ENCODE results near the gene MAP7.
"Not testable (repeated sequence)": the region's sequence is repeated elsewhere in the genome, so short reads cannot be mapped to it uniquely, and the experiment has no call there.

MAP7 gene

DNA sequence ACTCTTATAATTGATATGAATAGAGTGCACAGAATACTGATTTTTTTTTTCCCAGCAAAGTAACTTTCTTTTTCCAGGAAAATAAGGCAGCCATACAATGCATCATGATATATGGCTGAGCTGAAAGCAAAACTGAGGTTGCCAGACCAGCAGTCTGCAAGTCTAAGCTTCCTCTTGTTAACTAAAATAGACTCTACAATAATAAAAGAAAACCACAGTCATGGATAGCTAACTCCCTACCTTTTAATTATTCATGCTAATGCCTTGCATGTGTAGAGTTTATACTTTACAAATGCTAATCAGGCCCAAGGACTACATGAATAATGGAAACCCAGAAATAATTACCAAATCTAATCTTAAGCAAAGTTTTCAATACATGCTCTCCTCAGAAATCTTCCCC, 47.4 kb downstream of the MAP7 start:
- Histone ChIP-seq H3K4me1 (ENCODE audit: control insufficient read depth, insufficient read depth, low read length) (peaks cover 60% of the 10 kb centered on the region), H3K9me3 (ENCODE audit: control insufficient read depth, insufficient read depth, low read depth, low read length) (no peaks in the 10 kb centered on the region), H3K9ac (ENCODE audit: low read length) (no peak overlapping the region)

GRCh38 chr6:136501514-136501913, 48.7 kb downstream of the MAP7 start:
- Histone ChIP-seq H3K4me1 (ENCODE audit: control insufficient read depth, insufficient read depth, low read length) (peaks cover 52% of the 10 kb centered on the region), H3K9me3 (ENCODE audit: control insufficient read depth, insufficient read depth, low read depth, low read length) (no peaks in the 10 kb centered on the region), H3K27ac (ENCODE audit: low read depth, low read length) (peak overlapping the region; percentile 54), H3K4me3 (ENCODE audit: low read depth, low read length) (no peak overlapping the region), H3K36me3 (ENCODE audit: control insufficient read depth, insufficient read depth, low read length) (no peaks in the 10 kb centered on the region), H3K27me3 (ENCODE audit: control insufficient read depth, insufficient read depth, low read length) (no peaks in the 10 kb centered on the region), H3K9ac (ENCODE audit: low read length) (no peak overlapping the region)

More for the DNA sequence above, 47.4 kb downstream of the MAP7 start:
- Histone ChIP-seq H3K27ac (ENCODE audit: low read depth, low read length) (peak overlapping the region; percentile 54), H3K36me3 (ENCODE audit: control insufficient read depth, insufficient read depth, low read length) (no peaks in the 10 kb centered on the region), H3K4me3 (ENCODE audit: low read depth, low read length) (peak overlapping the region; percentile 9; the same call in 1 of the 2 replicates), H3K27me3 (ENCODE audit: control insufficient read depth, insufficient read depth, low read length) (no peaks in the 10 kb centered on the region)

DNA sequence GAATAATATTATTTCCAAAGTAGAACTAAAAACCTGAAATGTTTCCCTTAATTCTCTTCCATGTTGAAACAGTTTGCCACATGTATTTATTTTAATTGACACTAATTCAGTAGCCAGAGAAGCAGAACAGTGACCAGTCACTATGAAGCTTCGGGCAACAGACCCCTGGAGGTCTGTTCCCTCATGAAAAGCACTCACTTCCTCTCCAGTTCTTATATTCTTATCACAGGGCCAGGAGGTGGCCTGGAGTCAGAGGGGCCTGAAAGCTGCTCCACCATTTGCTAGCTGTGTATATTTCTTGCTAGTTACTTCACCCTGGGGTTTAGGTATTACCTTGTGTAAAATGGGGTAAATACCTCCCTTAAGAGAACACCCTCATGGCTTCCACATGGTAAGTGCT, 49.1 kb downstream of the MAP7 start:
- H3K27ac ChIP-seq (ENCODE audit: low read depth, low read length) = peak overlapping the region; percentile 52; the same call in 1 of the 2 replicates
- H3K4me1 ChIP-seq (ENCODE audit: control insufficient read depth, insufficient read depth, low read length) = peaks cover 48% of the 10 kb centered on the region
- no peak overlapping the region for H3K9ac ChIP-seq (ENCODE audit: low read length)

DNA sequence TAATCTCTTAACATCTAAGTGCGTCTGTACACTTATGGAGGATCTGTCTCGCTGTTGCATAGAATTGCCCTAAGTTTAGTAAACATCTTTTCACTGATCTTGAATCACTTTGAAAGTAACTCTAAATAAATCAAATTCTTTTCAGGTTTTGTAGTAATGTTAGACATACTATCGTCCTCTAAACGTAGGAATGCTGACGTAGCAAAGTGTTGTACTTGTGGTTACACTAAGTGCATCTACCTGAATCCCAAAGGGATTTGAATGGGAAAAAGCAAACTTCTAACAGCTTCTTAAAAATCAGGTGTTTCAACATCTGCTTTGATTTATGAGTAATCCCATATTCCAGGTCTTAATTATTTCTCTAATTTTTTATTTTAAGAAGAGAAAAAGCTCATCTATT, 49.8 kb downstream of the MAP7 start:
- H3K9me3 ChIP-seq (ENCODE audit: control insufficient read depth, insufficient read depth, low read depth, low read length) = no peaks in the 10 kb centered on the region
- no peak overlapping the region for H3K27ac ChIP-seq (ENCODE audit: low read depth, low read length)
- peaks cover 46% of the 10 kb centered on the region for H3K4me1 ChIP-seq (ENCODE audit: control insufficient read depth, insufficient read depth, low read length)
- H3K36me3 ChIP-seq (ENCODE audit: control insufficient read depth, insufficient read depth, low read length) = no peaks in the 10 kb centered on the region
- no peak overlapping the region for H3K4me3 ChIP-seq (ENCODE audit: low read depth, low read length)
- H3K9ac ChIP-seq (ENCODE audit: low read length) = no peak overlapping the region
- no peaks in the 10 kb centered on the region for H3K27me3 ChIP-seq (ENCODE audit: control insufficient read depth, insufficient read depth, low read length)

More for the DNA sequence above, 49.1 kb downstream of the MAP7 start:
- H3K36me3 ChIP-seq (ENCODE audit: control insufficient read depth, insufficient read depth, low read length) = no peaks in the 10 kb centered on the region
- no peaks in the 10 kb centered on the region for H3K9me3 ChIP-seq (ENCODE audit: control insufficient read depth, insufficient read depth, low read depth, low read length)
- no peak overlapping the region for H3K4me3 ChIP-seq (ENCODE audit: low read depth, low read length)
- no peaks in the 10 kb centered on the region for H3K27me3 ChIP-seq (ENCODE audit: control insufficient read depth, insufficient read depth, low read length)

DNA sequence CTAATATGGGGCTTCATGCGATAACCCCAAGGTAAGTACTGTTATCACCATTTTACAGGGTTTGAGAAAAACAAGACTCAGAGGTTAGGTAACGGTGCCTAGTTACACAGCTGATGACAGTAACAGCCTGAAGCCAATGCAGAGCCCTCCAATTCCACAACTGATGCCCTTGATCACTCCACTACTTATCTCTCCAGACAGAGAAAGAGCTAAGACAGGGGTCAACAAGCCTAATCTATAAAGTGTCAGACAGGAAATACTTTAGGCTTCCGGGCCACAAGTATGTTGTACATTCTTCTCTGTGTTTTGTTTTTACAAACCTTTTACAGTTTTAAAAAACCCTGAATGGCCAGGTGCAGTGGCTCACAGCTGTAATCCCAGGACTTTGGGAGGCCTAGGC, 50.9 kb downstream of the MAP7 start:
- no peaks in the 10 kb centered on the region for H3K36me3 ChIP-seq (ENCODE audit: control insufficient read depth, insufficient read depth, low read length)
- peaks cover 46% of the 10 kb centered on the region for H3K4me1 ChIP-seq (ENCODE audit: control insufficient read depth, insufficient read depth, low read length)
- H3K9ac ChIP-seq (ENCODE audit: low read length) = no peak overlapping the region
- H3K27ac ChIP-seq (ENCODE audit: low read depth, low read length) = no peak overlapping the region
- H3K9me3 ChIP-seq (ENCODE audit: control insufficient read depth, insufficient read depth, low read depth, low read length) = no peaks in the 10 kb centered on the region
- H3K27me3 ChIP-seq (ENCODE audit: control insufficient read depth, insufficient read depth, low read length) = no peaks in the 10 kb centered on the region
- H3K4me3 ChIP-seq (ENCODE audit: low read depth, low read length) = no peak overlapping the region

DNA sequence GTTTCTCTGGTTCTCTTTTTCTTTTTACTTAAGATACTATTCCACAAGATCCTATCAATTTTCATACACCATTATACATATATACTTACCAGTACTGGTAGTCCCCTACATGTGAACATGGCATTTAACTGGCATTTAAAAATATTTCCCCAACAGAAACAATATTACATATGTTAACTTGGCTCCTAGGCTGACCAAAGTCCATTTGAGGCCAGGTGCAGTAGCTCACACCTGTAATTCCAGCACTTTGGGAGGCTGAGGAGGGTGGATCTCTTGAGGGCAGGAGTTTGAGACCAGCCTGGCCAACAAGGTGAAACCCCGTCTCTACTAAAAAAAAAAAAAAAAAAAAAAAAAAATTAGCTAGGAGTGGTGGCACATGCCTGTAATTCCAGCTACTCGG, 53.8 kb downstream of the MAP7 start:
- H3K4me1 ChIP-seq (ENCODE audit: control insufficient read depth, insufficient read depth, low read length) = peaks cover 21% of the 10 kb centered on the region
- H3K9ac ChIP-seq (ENCODE audit: low read length); H3K36me3 ChIP-seq (ENCODE audit: control insufficient read depth, insufficient read depth, low read length); H3K27ac ChIP-seq (ENCODE audit: low read depth, low read length); H3K9me3 ChIP-seq (ENCODE audit: control insufficient read depth, insufficient read depth, low read depth, low read length); H3K27me3 ChIP-seq (ENCODE audit: control insufficient read depth, insufficient read depth, low read length); H3K4me3 ChIP-seq (ENCODE audit: low read depth, low read length): not testable (repeated sequence)

GRCh38 chr6:136494710-136495109, 55.5 kb downstream of the MAP7 start:
- no peaks in the 10 kb centered on the region for H3K9me3 ChIP-seq (ENCODE audit: control insufficient read depth, insufficient read depth, low read depth, low read length)
- H3K36me3 ChIP-seq (ENCODE audit: control insufficient read depth, insufficient read depth, low read length) = no peaks in the 10 kb centered on the region
- peaks cover 4% of the 10 kb centered on the region; the same call in 1 of the 2 replicates for H3K4me1 ChIP-seq (ENCODE audit: control insufficient read depth, insufficient read depth, low read length)
- H3K27ac ChIP-seq (ENCODE audit: low read depth, low read length) = no peak overlapping the region
- H3K27me3 ChIP-seq (ENCODE audit: control insufficient read depth, insufficient read depth, low read length) = no peaks in the 10 kb centered on the region
- H3K9ac ChIP-seq (ENCODE audit: low read length) = no peak overlapping the region
- no peak overlapping the region for H3K4me3 ChIP-seq (ENCODE audit: low read depth, low read length)

DNA sequence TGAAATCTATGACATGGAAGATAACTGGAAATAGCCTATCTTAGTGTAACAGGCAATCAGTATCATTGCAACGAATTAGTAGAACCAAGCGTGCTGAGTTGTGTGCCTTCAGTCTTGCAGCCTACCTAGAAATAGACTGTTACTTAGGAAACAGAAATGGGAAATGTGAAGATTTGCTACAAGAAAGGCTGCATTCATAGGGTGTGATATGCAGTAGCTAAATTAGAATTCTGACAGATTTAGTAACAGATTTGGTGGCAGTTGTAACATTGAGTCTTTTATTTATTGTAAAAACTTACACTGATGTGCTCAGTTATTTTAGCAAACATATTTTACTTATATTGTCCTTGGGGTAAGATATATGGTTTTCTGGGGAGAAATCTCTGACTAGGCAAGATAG, 56.2 kb downstream of the MAP7 start:
- Histone ChIP-seq H3K27ac (ENCODE audit: low read depth, low read length) (no peak overlapping the region), H3K4me3 (ENCODE audit: low read depth, low read length) (no peak overlapping the region), H3K9ac (ENCODE audit: low read length) (no peak overlapping the region), H3K36me3 (ENCODE audit: control insufficient read depth, insufficient read depth, low read length) (no peaks in the 10 kb centered on the region), H3K4me1 (ENCODE audit: control insufficient read depth, insufficient read depth, low read length) (peaks cover 2% of the 10 kb centered on the region; the same call in 1 of the 2 replicates), H3K27me3 (ENCODE audit: control insufficient read depth, insufficient read depth, low read length) (no peaks in the 10 kb centered on the region), H3K9me3 (ENCODE audit: control insufficient read depth, insufficient read depth, low read depth, low read length) (no peaks in the 10 kb centered on the region)

GRCh38 chr6:136492409-136492808, 57.8 kb downstream of the MAP7 start:
- Histone ChIP-seq H3K27ac (ENCODE audit: low read depth, low read length) (no peak overlapping the region), H3K36me3 (ENCODE audit: control insufficient read depth, insufficient read depth, low read length) (no peaks in the 10 kb centered on the region), H3K27me3 (ENCODE audit: control insufficient read depth, insufficient read depth, low read length) (no peaks in the 10 kb centered on the region), H3K4me3 (ENCODE audit: low read depth, low read length) (no peak overlapping the region), H3K9ac (ENCODE audit: low read length) (no peak overlapping the region), H3K9me3 (ENCODE audit: control insufficient read depth, insufficient read depth, low read depth, low read length) (no peaks in the 10 kb centered on the region), H3K4me1 (ENCODE audit: control insufficient read depth, insufficient read depth, low read length) (no peaks in the 10 kb centered on the region; the same call in 1 of the 2 replicates)

GRCh38 chr6:136491754-136492153, 58.5 kb downstream of the MAP7 start:
- Histone ChIP-seq H3K36me3 (ENCODE audit: control insufficient read depth, insufficient read depth, low read length) (no peaks in the 10 kb centered on the region), H3K9ac (ENCODE audit: low read length) (no peak overlapping the region), H3K27me3 (ENCODE audit: control insufficient read depth, insufficient read depth, low read length) (no peaks in the 10 kb centered on the region), H3K27ac (ENCODE audit: low read depth, low read length) (no peak overlapping the region), H3K4me3 (ENCODE audit: low read depth, low read length) (no peak overlapping the region), H3K9me3 (ENCODE audit: control insufficient read depth, insufficient read depth, low read depth, low read length) (no peaks in the 10 kb centered on the region), H3K4me1 (ENCODE audit: control insufficient read depth, insufficient read depth, low read length) (no peaks in the 10 kb centered on the region; the same call in 1 of the 2 replicates)

GRCh38 chr6:136491251-136491650, 59.0 kb downstream of the MAP7 start:
- H3K4me1 ChIP-seq (ENCODE audit: control insufficient read depth, insufficient read depth, low read length) = no peaks in the 10 kb centered on the region; the same call in 1 of the 2 replicates
- no peak overlapping the region for H3K4me3 ChIP-seq (ENCODE audit: low read depth, low read length)
- no peaks in the 10 kb centered on the region for H3K36me3 ChIP-seq (ENCODE audit: control insufficient read depth, insufficient read depth, low read length)
- H3K27me3 ChIP-seq (ENCODE audit: control insufficient read depth, insufficient read depth, low read length) = no peaks in the 10 kb centered on the region
- H3K27ac ChIP-seq (ENCODE audit: low read depth, low read length) = no peak overlapping the region
- no peaks in the 10 kb centered on the region for H3K9me3 ChIP-seq (ENCODE audit: control insufficient read depth, insufficient read depth, low read depth, low read length)
- H3K9ac ChIP-seq (ENCODE audit: low read length) = no peak overlapping the region

DNA sequence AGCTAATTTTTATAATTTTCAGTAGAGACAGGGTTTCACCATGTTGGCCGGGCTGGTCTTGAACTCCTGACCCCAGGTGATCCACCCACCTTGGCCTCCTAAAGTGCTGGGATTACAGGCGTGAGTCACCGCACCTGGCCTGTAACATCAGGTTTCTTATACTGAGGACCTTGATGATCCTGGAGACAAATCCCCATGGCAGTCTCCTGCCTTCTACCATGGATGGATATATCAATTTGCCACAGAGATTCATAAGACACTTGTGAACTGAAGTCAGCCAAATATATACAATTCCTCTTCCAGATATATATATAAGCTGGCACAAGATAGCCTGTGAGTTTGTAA, 60.6 kb downstream of the MAP7 start:
- not testable (repeated sequence) for H3K4me1 ChIP-seq (ENCODE audit: control insufficient read depth, insufficient read depth, low read length); H3K27ac ChIP-seq (ENCODE audit: low read depth, low read length); H3K9ac ChIP-seq (ENCODE audit: low read length)

More for the DNA sequence above, 60.6 kb downstream of the MAP7 start:
- H3K9me3 ChIP-seq (ENCODE audit: control insufficient read depth, insufficient read depth, low read depth, low read length); H3K4me3 ChIP-seq (ENCODE audit: low read depth, low read length); H3K36me3 ChIP-seq (ENCODE audit: control insufficient read depth, insufficient read depth, low read length); H3K27me3 ChIP-seq (ENCODE audit: control insufficient read depth, insufficient read depth, low read length): not testable (repeated sequence)

Data from HUES6 (cell line).